Hepatocyte (in vitro differentiated cells): ENCODE data around the gene PAWR.

Source experiments
- EZH2phosphoT487 ChIP-seq: fragments of 200-600 bp; sonication (generic); IDR thresholded peaks from one replicate; pipeline ENCODE4 v1.6.1; 2018; ENCODE audit warnings: antibody characterized with exemption, mild to moderate bottlenecking, low read depth, moderate library complexity; ENCODE audit not compliant: unreplicated experiment, severe bottlenecking
- TF ChIP-seq, protein P1 (sequence below): fragments of 200-600 bp; sonication (generic); IDR thresholded peaks from 2 replicates; pipeline ENCODE4 v1.5.1; 2016; ENCODE audit warnings: antibody characterized with exemption, mild to moderate bottlenecking; ENCODE audit not compliant: poor library complexity

GRCh38 chr12:79688376-79689060, 2.2 kb downstream of the PAWR start:
- no peak for TF ChIP-seq EZH2phosphoT487
- TF ChIP-seq, protein P1, sequence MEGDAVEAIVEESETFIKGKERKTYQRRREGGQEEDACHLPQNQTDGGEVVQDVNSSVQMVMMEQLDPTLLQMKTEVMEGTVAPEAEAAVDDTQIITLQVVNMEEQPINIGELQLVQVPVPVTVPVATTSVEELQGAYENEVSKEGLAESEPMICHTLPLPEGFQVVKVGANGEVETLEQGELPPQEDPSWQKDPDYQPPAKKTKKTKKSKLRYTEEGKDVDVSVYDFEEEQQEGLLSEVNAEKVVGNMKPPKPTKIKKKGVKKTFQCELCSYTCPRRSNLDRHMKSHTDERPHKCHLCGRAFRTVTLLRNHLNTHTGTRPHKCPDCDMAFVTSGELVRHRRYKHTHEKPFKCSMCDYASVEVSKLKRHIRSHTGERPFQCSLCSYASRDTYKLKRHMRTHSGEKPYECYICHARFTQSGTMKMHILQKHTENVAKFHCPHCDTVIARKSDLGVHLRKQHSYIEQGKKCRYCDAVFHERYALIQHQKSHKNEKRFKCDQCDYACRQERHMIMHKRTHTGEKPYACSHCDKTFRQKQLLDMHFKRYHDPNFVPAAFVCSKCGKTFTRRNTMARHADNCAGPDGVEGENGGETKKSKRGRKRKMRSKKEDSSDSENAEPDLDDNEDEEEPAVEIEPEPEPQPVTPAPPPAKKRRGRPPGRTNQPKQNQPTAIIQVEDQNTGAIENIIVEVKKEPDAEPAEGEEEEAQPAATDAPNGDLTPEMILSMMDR: no peak
